22Rv1 (cell line): ENCODE results near the gene AP3S2.

Source experiments
- H3K27ac ChIP-seq: fragments of 450-650 bp; 2 replicates; pipeline ENCODE4 v1.5.1; 2017
- ZFX ChIP-seq: fragments of 450-650 bp; IDR thresholded peaks from 2 replicates; pipeline ENCODE4 v1.6.1; 2017; ENCODE audit warnings: antibody characterized with exemption, borderline replicate concordance
- TF ChIP-seq, protein P1 (sequence below): fragments of 450-650 bp; IDR thresholded peaks from 2 replicates; pipeline ENCODE4 v1.5.1; 2017; ENCODE audit warnings: mild to moderate bottlenecking

The AP3S2 gene

GRCh38 chr15:89847101-89847500 is 46.7 kb downstream of the AP3S2 start:
- no peak overlapping the region for H3K27ac ChIP-seq

DNA sequence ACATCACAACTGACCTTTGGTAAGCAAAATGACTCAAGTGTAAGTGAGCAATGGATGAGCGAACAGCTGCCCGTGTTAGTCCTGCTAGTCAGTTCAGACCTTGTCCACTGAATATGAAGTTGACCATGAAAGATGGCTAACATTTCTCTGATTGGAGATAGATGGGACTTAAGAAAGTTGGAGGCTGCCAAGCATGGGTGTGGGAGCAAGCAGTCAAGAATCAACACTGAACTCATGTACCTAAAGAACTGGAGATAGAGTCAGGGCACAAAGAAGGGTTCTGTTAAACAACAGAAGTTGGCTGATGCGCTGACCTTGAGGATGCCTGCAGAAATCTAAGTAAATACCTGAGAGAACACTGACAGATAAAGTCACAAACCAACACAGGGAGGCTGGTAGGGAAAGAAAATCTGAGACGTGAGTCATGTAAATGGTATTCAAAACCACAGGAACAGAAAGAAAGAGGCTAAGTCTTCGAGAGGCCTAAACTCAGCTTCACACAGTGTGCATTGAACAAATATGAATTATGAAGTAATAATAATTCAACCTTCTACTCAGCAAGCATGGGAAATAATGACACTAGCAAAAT is 48.4 kb downstream of the AP3S2 start:
- H3K27ac ChIP-seq = no peak overlapping the region
- TF ChIP-seq, protein P1, sequence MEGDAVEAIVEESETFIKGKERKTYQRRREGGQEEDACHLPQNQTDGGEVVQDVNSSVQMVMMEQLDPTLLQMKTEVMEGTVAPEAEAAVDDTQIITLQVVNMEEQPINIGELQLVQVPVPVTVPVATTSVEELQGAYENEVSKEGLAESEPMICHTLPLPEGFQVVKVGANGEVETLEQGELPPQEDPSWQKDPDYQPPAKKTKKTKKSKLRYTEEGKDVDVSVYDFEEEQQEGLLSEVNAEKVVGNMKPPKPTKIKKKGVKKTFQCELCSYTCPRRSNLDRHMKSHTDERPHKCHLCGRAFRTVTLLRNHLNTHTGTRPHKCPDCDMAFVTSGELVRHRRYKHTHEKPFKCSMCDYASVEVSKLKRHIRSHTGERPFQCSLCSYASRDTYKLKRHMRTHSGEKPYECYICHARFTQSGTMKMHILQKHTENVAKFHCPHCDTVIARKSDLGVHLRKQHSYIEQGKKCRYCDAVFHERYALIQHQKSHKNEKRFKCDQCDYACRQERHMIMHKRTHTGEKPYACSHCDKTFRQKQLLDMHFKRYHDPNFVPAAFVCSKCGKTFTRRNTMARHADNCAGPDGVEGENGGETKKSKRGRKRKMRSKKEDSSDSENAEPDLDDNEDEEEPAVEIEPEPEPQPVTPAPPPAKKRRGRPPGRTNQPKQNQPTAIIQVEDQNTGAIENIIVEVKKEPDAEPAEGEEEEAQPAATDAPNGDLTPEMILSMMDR = no peak
- TF ChIP-seq ZFX = no peak

More at GRCh38 chr15:89847101-89847500, 46.7 kb downstream of the AP3S2 start:
- TF ChIP-seq, protein P1 = no peak
- no peak for TF ChIP-seq ZFX

- TF ChIP-seq, protein P1 = no peak
- TF ChIP-seq ZFX = no peak
- no peak overlapping the region for H3K27ac ChIP-seq
These were observed 51.8 kb downstream of the AP3S2 start for GRCh38 chr15:89841962-89842361.

DNA sequence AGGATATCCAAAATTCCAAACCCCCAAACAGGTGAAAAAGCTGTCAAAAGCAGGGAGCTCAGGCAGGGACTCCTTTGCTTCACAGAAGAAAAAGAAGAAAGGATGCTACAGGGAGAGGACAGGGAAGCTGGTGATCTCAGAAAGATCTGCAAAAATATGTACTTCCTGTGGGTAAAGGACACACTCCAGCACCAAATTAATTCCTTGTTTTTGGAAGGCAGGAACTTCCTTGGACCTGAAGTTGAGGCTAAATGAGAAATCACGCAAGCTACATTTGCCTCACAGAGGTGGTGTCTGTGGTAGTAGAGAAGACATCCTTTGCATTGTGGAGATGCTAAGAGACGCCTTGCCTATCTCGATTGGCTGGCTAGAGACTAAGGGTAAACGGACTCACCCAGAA is 52.5 kb downstream of the AP3S2 start:
- no peak for TF ChIP-seq ZFX
- H3K27ac ChIP-seq = no peak overlapping the region

GRCh38 chr15:89839167-89839810 is 54.5 kb downstream of the AP3S2 start:
- H3K27ac ChIP-seq = no peak overlapping the region
- TF ChIP-seq, protein P1 = no peak
- no peak for TF ChIP-seq ZFX

DNA sequence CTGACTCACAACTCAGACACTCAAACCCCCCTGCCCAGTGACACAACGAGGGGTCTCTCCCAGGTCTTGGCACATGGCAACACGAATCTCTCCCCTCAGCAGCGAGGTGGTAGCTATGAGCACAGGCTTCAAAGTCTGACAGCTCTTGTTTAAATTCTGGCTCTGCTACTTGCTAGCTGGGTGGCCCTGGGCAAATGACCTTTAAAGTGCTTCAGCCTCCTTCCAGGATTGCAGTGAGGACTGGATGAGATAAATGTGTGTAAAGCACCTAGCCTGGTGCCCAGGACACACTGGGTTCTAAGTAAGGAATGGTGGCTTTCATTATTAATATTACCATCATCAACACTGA is 56.0 kb downstream of the AP3S2 start:
- no peak overlapping the region for H3K27ac ChIP-seq

DNA sequence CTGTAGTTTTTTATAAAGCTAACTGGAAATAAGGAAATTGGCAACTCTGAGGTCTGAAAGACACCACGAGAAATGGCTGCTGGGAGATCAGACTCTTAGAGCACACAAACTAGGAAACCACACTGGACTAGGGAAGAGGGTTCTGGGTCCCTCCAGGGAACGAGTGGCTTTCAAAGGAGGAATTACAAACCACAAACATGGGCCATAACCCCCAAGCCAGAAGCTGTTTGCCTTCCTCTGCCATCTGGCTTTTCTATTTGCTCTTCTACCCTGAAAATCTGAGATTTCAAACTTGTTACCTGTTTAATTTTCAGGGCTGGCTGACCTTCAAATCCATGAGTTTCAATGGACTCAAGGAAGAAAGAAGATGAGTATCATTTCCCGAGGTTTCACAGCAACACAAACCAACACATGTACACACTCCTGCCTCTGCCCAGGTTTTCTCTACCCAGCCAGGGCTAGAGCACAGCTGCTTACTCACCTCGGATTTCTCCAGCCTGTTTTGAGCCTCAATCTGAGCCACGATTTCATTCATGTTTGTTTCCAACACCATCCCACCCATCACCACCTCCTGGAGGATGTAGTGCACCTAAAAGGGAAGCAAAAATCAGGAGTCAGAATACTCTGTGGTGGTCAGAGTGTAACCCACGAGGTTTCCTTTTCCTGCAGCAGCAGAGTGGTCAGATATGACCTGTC is 56.5 kb downstream of the AP3S2 start:
- no peak for TF ChIP-seq ZFX
- TF ChIP-seq, protein P1 = no peak
- H3K27ac ChIP-seq = no peak overlapping the region

More for the DNA sequence above, 56.0 kb downstream of the AP3S2 start:
- TF ChIP-seq, protein P1 = no peak
- no peak for TF ChIP-seq ZFX
